CD14-positive monocyte (primary cell): ENCODE results near the gene NDRG3. TPM values are rescaled to one million over a fixed set of nuclear protein-coding genes. Genes with fewer than 3 reads are reported as not detected.
A peak's percentile ranks its signal among the peaks of the same experiment; 100 is the strongest.
"Not testable (repeated sequence)": the region's sequence is repeated elsewhere in the genome, so short reads cannot be mapped to it uniquely, and the experiment has no call there.

Source experiments
- DNase-seq, 3 donors: peaks; one replicate each; pipeline ENCODE4 v3.0.0-alpha.2; 2011 to 2022
- H2AFZ ChIP-seq: 2 replicates; pipeline ENCODE4 v1.6.0; 2012; ENCODE audit warnings: mild to moderate bottlenecking, low read depth, low read length, inconsistent platforms; ENCODE audit not compliant: insufficient read depth, poor library complexity, severe bottlenecking
- H3K27ac ChIP-seq, 2 donors: 1 replicate in 1 of 2; 2 replicates in 1 of 2; pipeline ENCODE4 v1.5.1; 2012 to 2013; ENCODE audit warnings: low read length in 2 of 2, control low read depth in 1 of 2, inconsistent platforms in 1 of 2, low read depth in 1 of 2, mild to moderate bottlenecking in 1 of 2
- H3K27me3 ChIP-seq, 2 donors: one replicate each; pipeline versions ENCODE4 v1.6.0 to v1.6.1; 2011 to 2013; ENCODE audit warnings: low read length in 2 of 2; ENCODE audit not compliant: control insufficient read depth in 2 of 2, insufficient read depth in 2 of 2
- H3K36me3 ChIP-seq, 2 donors: replicated peaks in 1 of 2; 1 replicate in 1 of 2; 2 replicates in 1 of 2; pipeline versions ENCODE4 v1.5.1 to v1.6.1; 2012 to 2013; ENCODE audit warnings: low read length in 2 of 2, control low read depth in 1 of 2, inconsistent platforms in 1 of 2, mild to moderate bottlenecking in 1 of 2; ENCODE audit not compliant: insufficient read depth in 2 of 2, control insufficient read depth in 1 of 2
- H3K4me1 ChIP-seq, 2 donors: 1 replicate in 1 of 2; 2 replicates in 1 of 2; pipeline versions ENCODE4 v1.5.1 to v1.6.1; 2012 to 2013; ENCODE audit warnings: low read length in 2 of 2, control low read depth in 1 of 2, inconsistent platforms in 1 of 2, mild to moderate bottlenecking in 1 of 2, moderate library complexity in 1 of 2; ENCODE audit not compliant: insufficient read depth in 2 of 2, control insufficient read depth in 1 of 2
- H3K4me2 ChIP-seq: replicated peaks from 2 replicates; pipeline ENCODE3; 2012; ENCODE audit warnings: low read length, moderate library complexity, mild to moderate bottlenecking; ENCODE audit not compliant: poor library complexity, severe bottlenecking; ENCODE audit errors: extremely low read depth
- H3K4me3 ChIP-seq, 3 experiments: fragments of 200-600 bp in 1 of 3; sonication (generic) in 1 of 3; replicated peaks in 1 of 3; 1 replicate in 2 of 3; 2 replicates in 1 of 3; pipeline ENCODE4 v1.5.1; 2011 to 2013; ENCODE audit warnings: low read length in 3 of 3, mild to moderate bottlenecking in 3 of 3, control low read depth in 2 of 3, low read depth in 2 of 3, inconsistent platforms in 1 of 3, moderate library complexity in 1 of 3
- H3K79me2 ChIP-seq: 2 replicates; pipeline ENCODE4 v1.6.0; 2012; ENCODE audit warnings: mild to moderate bottlenecking, control low read depth, inconsistent platforms, low read length, moderate library complexity; ENCODE audit not compliant: insufficient read depth
- H3K9ac ChIP-seq: 2 replicates; pipeline ENCODE4 v1.6.0; 2017; ENCODE audit warnings: low read length, mild to moderate bottlenecking; ENCODE audit not compliant: insufficient read depth, poor library complexity, severe bottlenecking
- H3K9me3 ChIP-seq, 2 donors: replicated peaks in 1 of 2; 1 replicate in 1 of 2; 2 replicates in 1 of 2; pipeline versions ENCODE4 v1.5.1 to v1.6.1; 2012 to 2013; ENCODE audit warnings: low read length in 2 of 2, control low read depth in 1 of 2; ENCODE audit not compliant: control insufficient read depth in 1 of 2, insufficient read depth in 1 of 2
- H4K20me1 ChIP-seq: 2 replicates; pipeline ENCODE4 v1.6.0; 2012; ENCODE audit warnings: mild to moderate bottlenecking, low read length, control low read depth, moderate library complexity; ENCODE audit not compliant: insufficient read depth
- H3K27ac Mint-ChIP-seq, 7 donors: one replicate each; pipeline ENCODE4 v1.8.0; 2020; ENCODE audit warnings: mild to moderate bottlenecking in 7 of 7, mixed read lengths in 7 of 7, moderate library complexity in 6 of 7, inconsistent platforms in 2 of 7
- H3K27me3 Mint-ChIP-seq, 3 donors: one replicate each; pipeline ENCODE4 v1.8.0; 2021 to 2022; ENCODE audit warnings: low read depth in 3 of 3, mild to moderate bottlenecking in 3 of 3, mixed read lengths in 3 of 3, moderate library complexity in 3 of 3, inconsistent platforms in 1 of 3
- H3K36me3 Mint-ChIP-seq, 2 donors: one replicate each; pipeline ENCODE4 v1.8.0; 2020; ENCODE audit warnings: mixed read lengths in 2 of 2, inconsistent platforms in 1 of 2, mild to moderate bottlenecking in 1 of 2
- H3K4me1 Mint-ChIP-seq: one replicate; pipeline ENCODE4 v1.8.0; 2020; ENCODE audit warnings: mild to moderate bottlenecking, mixed read lengths
- H3K4me3 Mint-ChIP-seq, 2 donors: one replicate each; pipeline ENCODE4 v1.8.0; 2020; ENCODE audit warnings: mild to moderate bottlenecking in 2 of 2, mixed read lengths in 2 of 2, moderate library complexity in 1 of 2
- H3K9me3 Mint-ChIP-seq, 7 donors: one replicate each; pipeline ENCODE4 v1.8.0; 2020 to 2022; ENCODE audit warnings: mixed read lengths in 7 of 7, mild to moderate bottlenecking in 6 of 7, moderate library complexity in 6 of 7, inconsistent platforms in 2 of 7
- CTCF ChIP-seq: fragments of 200-600 bp; IDR thresholded peaks from one replicate; pipeline ENCODE4 v1.8.0; 2022; ENCODE audit warnings: antibody characterized with exemption, mild to moderate bottlenecking
- WGBS: methylation state at CpG from one replicate; pipeline ENCODE4 v1.1.5; 2013; ENCODE audit warnings: missing lambda C conversion rate; ENCODE audit not compliant: insufficient coverage; 5-methylcytosine and 5-hydroxymethylcytosine counted together
- intact Hi-C, 2 donors: fragments of 100-400 bp; cut with micrococcal nuclease; formaldehyde crosslinking; loops; one replicate each; pipeline versions ENCODE4 v1.15.0 to v1.15.1; 2023
- polyA plus RNA-seq, 3 donors: library from polyadenylated mRNA; depleted of rRNA in 1 of 3; unstranded in 2 of 3; stranded (reverse) in 1 of 3; fragments of 300-500 nt in 2 of 3; fragments of >200 nt in 1 of 3; fragmentation: Illumina TruSeq in 2 of 3; gene quantifications; 1 replicate in 2 of 3; 2 replicates in 1 of 3; pipeline ENCODE4 v1.2.3, GENCODE V29; 2012 to 2021

Gene NDRG3
- polyA plus RNA-seq, 3 donors = 16.0 to 23.2 (median 21.7) TPM

GRCh38 chr20:36641506-36641843 is 104.4 kb downstream of the NDRG3 start:
- H4K20me1 ChIP-seq = no peaks in the 10 kb centered on the region
- H3K9me3 ChIP-seq = no peaks in the 10 kb centered on the region
- no peaks in the 10 kb centered on the region for H3K27me3 ChIP-seq
- no peaks in the 10 kb centered on the region for H3K36me3 ChIP-seq
- H3K4me3 ChIP-seq = no peak overlapping the region
- H3K9ac ChIP-seq = no peak overlapping the region
- DNase-seq = no peak
- H3K27me3 Mint-ChIP-seq = peaks cover 0 to 2% (median 0%) of the 10 kb centered on the region in 3 donors
- H3K4me2 ChIP-seq = no peak overlapping the region
- no peaks in the 10 kb centered on the region for H3K9me3 Mint-ChIP-seq
- H3K79me2 ChIP-seq = no peaks in the 10 kb centered on the region
- H3K36me3 Mint-ChIP-seq = no peaks in the 10 kb centered on the region
- intact Hi-C loops = no loop called here
- whole genome bisulfite sequencing = 97% methylated on average over 3 of the region's 3 CpGs
- peaks cover 10 to 11% of the 10 kb centered on the region in 2 donors for H3K4me1 ChIP-seq
- no peak overlapping the region for H3K4me3 Mint-ChIP-seq
- H3K27ac ChIP-seq = no peak overlapping the region
- TF ChIP-seq CTCF = no peak
- peaks cover 14% of the 10 kb centered on the region for H3K4me1 Mint-ChIP-seq
- peak overlapping the region in 1 of 7 donors; percentile 31 for H3K27ac Mint-ChIP-seq
- H2AFZ ChIP-seq = no peak overlapping the region

- H2AFZ ChIP-seq, H3K4me3 Mint-ChIP-seq, H3K9me3 ChIP-seq, H4K20me1 ChIP-seq, H3K4me1 ChIP-seq, intact Hi-C loops, H3K27me3 ChIP-seq, H3K27ac ChIP-seq, H3K4me3 ChIP-seq, H3K9me3 Mint-ChIP-seq, H3K9ac ChIP-seq, DNase-seq, H3K27ac Mint-ChIP-seq, H3K79me2 ChIP-seq, H3K4me2 ChIP-seq, H3K36me3 ChIP-seq, H3K27me3 Mint-ChIP-seq, H3K36me3 Mint-ChIP-seq, H3K4me1 Mint-ChIP-seq: not testable (repeated sequence)
- WGBS = 94% methylated on average over 4 of the region's 12 CpGs
Measured at GRCh38 chr20:36638876-36639400, 107.0 kb downstream of the NDRG3 start.
